22Rv1 (cell line): Measurements from ENCODE around the gene RGR.

Experiments used
- H3K27ac ChIP-seq: fragments of 450-650 bp; 2 replicates; pipeline ENCODE4 v1.5.1; 2017
- ZFX ChIP-seq: fragments of 450-650 bp; IDR thresholded peaks from 2 replicates; pipeline ENCODE4 v1.6.1; 2017; ENCODE audit warnings: antibody characterized with exemption, borderline replicate concordance
- TF ChIP-seq, protein P1 (sequence below): fragments of 450-650 bp; IDR thresholded peaks from 2 replicates; pipeline ENCODE4 v1.5.1; 2017; ENCODE audit warnings: mild to moderate bottlenecking

Gene RGR

DNA sequence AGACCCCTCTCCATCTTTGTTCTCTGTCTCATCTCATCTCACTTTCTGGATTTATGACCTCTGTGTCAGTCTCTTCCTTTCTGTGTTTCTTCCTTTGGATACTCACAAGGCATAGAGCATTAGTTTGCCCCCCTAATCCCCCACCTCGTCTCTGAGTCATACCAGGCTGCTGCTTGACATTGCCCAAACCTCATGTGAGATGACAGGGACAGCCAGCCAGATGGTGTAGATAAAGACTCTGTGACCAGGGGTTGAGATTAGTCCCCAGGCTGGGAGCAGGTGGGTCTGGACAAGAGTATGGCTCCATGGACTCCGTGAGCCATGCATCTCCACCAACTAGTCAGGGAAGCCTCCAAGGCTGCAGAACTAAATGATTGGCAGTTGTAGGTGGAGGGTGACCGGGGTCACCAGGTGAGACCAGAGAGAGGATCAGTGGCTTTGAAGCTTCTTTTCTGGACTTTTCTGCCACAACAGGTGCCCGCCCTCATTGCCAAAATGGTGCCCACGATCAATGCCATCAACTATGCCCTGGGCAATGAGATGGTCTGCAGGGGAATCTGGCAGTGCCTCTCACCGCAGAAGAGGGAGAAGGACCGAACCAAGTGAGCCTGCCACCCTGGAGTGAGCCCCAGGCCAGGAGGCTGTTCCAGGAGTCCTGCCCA lies 13.3 kb downstream of the RGR start:
- TF ChIP-seq, protein P1, sequence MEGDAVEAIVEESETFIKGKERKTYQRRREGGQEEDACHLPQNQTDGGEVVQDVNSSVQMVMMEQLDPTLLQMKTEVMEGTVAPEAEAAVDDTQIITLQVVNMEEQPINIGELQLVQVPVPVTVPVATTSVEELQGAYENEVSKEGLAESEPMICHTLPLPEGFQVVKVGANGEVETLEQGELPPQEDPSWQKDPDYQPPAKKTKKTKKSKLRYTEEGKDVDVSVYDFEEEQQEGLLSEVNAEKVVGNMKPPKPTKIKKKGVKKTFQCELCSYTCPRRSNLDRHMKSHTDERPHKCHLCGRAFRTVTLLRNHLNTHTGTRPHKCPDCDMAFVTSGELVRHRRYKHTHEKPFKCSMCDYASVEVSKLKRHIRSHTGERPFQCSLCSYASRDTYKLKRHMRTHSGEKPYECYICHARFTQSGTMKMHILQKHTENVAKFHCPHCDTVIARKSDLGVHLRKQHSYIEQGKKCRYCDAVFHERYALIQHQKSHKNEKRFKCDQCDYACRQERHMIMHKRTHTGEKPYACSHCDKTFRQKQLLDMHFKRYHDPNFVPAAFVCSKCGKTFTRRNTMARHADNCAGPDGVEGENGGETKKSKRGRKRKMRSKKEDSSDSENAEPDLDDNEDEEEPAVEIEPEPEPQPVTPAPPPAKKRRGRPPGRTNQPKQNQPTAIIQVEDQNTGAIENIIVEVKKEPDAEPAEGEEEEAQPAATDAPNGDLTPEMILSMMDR = no peak
- no peak for TF ChIP-seq ZFX
- no peak overlapping the region for H3K27ac ChIP-seq

DNA sequence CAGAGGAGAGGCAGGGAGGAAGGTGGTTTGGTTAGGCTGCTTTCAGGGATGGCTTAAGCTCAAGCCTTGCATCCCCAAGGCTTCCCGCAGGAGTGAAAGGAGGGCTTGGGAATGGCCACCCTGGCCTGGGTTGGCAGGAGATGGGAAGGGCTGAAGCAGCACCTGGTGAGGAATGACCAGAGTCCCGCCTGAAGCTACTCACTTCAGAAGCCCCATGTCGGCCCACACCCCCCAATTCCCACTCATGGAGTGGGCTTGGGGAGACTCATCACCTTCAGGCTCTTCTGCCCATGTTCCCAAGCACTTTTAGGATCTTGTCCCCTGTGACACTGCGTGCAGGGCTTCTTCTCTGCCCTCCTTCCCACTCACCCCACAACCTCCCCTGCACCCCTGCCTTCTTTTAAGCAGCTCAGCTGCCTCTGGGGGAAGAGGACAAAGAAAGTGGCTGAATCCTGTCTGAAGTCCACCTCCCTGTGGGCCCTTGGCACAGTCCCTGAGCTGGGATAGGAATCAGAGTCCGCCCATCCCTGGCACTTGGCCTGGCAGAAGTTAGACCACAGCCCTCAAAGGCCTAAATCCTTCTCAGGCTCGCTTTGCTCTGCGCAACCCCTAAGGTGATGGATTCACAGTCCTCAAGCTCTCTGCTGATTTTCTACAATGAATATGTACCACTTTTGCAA lies 16.5 kb downstream of the RGR start:
- no peak overlapping the region for H3K27ac ChIP-seq
- TF ChIP-seq, protein P1 = no peak
- no peak for TF ChIP-seq ZFX

DNA sequence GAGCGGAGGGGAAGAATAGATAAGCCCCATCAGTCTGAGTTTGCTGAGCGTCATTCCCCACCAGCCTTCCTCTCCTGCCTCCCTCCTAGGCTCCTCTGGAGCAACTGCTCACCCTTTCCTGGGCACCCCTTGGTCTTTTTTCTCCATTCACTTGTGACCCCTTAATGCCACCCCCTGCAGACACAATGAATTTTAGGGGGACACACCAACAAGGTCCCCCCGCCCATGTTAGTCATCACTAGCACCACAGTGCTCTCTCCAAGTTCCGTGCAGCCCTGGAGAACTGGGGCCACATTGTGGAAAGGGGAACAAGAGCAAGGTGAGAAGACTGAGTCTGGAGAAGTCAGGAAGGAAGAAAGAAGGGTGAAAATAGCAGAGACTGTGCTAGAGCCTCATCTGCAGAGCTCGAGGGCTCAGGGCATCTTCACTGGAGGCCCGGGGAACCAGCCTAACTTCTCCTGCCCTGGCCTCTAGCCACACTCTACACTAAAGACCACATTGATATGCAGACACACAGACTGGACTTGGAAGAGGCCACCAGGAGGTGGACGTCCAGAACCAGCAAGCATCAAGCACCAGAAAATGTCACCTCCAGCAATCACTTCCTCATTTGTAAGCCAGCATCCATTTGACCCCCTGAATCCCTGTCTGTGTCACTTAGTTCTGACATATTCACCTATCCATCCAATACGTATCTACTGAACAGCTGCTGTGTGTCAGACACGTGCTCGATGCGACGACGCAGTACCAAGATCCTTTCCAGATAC lies 17.5 kb downstream of the RGR start:
- no peak for TF ChIP-seq ZFX
- TF ChIP-seq, protein P1 = no peak
- H3K27ac ChIP-seq = no peak overlapping the region

DNA sequence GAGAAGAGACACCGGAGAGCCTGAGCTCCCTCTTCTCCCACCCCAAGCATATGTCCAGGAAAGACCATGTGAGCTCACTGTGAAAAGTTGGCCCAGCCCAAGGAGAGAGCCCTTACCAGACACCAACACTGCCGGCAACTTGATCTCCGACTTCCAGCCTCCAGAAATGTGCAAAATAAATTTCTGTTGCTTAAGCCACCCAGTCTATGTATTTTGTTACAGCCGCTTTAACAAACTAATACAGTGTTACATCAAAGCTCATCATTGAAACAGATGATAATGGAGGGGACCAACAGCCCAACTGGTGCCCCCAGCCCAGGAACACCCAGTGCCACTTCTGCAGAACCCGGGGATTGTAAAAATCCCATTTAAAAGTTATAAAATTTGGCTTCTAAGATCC lies 18.9 kb downstream of the RGR start:
- TF ChIP-seq, protein P1 = no peak
- no peak for TF ChIP-seq ZFX
- H3K27ac ChIP-seq = no peak overlapping the region

DNA sequence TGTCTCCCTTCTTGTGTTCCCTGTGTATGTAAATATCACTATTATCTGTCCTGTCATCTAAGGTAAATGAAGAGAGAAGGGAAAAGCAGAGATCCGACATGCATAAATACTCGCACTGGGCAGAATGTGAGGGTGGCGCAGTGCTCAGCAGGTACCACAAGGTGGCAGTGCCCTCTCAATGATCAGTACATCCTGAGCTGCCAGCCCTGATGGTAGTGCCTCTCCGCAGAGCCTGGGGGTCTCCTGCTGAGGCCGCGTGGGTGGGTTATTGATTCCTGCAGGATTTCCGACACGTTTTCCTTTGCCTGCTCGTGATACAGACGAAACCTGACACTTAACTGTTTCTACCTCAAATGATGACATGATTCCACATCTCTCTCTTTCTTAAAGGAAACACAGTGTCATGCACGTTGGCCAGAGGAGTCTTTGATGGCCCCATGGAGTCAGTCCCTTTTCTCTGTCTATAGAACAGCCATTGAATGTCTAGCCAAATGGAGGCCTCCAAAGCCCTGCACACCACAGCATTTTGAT lies 19.8 kb downstream of the RGR start:
- TF ChIP-seq, protein P1 = peak; percentile 90
- no peak for TF ChIP-seq ZFX
- no peak overlapping the region for H3K27ac ChIP-seq

DNA sequence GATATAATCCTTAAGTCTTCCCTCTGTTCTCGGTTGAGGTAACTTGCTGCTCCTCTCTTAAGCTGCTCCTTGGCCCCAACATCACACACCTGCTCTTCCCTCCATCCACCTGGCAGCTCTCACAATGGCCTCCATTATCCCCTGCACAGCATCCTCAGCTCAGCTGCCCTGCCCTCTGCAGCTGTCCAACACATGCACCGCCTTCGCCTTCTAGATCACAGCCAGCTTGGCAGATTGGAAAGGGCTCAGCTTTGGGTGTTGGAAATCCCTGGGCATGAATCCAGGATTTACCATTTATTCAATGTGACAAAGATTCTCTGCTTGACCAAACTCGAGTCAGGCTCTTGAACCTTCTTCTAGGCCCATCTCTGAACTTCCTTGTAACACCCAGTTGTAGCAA lies 20.6 kb downstream of the RGR start:
- TF ChIP-seq, protein P1 = no peak
- TF ChIP-seq ZFX = no peak
- H3K27ac ChIP-seq = no peak overlapping the region

DNA sequence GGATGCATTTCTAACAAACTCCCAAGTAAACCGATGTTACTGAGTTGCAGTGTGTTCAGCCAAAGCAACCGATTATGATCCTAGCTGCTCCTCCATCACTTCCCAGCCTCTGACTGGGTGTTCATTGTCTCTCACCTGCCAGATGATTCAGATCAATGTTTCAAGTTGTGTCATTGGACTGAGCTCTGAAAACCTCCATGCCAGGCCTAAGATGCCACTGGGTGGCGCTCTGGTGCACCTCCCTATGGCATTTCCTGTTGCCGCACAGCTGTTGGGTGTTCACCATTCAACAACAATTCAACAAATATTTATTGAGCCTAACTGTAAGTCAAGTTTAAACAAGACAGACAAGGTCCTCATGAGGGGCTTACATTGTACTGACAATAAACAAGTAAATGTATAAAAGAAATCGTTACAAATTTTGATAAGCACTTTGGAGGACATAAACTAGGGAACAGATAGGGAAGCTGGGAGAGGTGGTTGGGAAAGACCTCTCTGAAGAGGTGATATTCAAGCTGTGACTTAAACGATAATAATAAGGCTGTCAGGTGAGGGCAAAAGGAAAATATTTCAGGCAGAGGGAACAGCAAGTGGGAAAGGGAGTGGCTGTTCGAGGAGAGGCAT lies 22.8 kb downstream of the RGR start:
- no peak for TF ChIP-seq ZFX
- TF ChIP-seq, protein P1 = peak; percentile 78
- H3K27ac ChIP-seq = no peak overlapping the region
